Activated T-helper 1 cell treated with anti-CD3 and anti-CD28 coated beads, Interleukin-2, amount 50 U/mL, for 16 hours (primary cell): ENCODE data around the gene TNS4.

Source experiments
- DNase-seq, 2 donors: peaks; one replicate each; pipeline ENCODE4 v3.0.0-alpha.2; 2020; ENCODE audit warnings: low read depth in 1 of 2, low spot score in 1 of 2

Gene TNS4

GRCh38 chr17:40517286-40517662 is 15.9 kb upstream of the TNS4 start:
- DNase-seq = no peak

DNA sequence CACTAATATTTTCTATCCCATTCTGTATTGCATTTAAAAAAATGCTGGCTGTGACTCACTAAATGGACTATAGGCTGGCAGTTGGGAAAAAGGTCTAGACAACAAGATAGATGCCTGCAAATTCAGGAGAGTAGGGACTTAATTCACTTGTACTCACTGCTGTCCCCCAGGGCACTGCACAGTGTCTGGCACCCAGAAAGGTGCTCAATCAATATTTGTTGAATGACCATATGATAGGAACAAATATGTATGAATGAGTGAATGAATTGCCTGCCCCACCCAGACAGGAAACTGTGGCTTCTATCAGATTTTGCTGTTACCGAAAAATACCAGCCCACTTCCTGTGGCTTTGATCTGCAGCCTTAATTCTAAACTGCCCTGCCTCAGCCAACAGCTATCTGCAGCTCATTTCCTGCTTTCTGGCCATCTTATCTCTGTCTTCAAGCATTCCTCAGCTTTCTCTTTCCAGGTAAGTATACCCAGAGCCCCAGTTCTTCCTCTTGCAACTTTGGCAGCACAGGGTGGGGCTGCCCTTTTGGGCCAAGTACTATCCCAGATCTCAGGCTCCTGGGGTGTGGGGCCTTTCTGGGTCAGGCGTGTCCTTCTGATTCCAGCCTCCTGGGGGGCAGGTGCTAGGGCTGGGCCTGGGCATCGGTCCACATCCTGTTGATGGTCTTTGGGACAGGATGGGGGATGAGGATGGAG is 15.3 kb upstream of the TNS4 start:
- DNase-seq = peak; percentile 21 to 40

DNA sequence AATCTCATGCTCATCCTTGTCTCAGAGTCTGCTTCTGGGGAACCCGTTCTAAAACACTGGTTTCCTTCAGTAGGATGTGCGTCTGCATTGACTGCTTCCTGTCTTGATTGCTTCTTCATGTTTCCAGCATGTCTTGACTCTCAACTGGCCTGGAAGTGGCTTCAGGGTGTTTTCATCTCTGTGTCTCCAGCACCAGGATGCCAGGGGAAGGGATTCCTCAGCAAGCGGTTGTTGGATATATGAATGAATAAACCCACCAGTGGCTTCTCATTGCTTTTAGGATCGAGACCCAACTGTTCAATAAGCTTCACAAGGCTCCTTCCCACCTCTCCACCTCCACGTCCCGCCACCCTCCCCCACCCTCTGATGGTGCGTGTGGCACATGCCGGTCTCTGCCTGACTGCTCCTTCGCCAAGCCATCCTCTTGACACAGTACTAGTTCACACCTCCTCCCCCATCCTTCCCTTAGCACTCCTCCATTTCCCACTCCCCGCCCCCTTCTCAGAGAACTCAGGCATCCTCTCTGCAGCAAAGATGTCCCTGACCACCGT is 14.1 kb upstream of the TNS4 start:
- DNase-seq = no peak

DNA sequence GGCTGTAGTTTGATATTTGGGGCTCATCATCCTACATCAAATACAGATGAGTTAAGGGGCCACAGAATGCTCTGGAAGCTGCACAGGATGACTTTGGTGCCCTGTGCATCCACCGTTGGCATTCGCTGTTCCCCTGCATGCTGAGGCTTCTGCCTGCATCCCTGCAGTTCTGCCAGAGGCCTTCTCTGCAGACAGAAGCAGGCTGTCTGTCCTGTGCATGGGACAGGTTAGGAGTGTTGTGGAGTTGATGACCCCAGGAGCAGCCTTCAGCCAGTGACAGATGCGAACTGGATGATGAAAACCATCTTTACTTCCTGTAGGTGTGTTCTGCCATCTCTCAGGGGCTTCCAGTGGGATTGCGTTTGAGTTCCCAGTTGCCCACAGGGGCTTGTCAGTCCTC is 13.6 kb upstream of the TNS4 start:
- no peak for DNase-seq

DNA sequence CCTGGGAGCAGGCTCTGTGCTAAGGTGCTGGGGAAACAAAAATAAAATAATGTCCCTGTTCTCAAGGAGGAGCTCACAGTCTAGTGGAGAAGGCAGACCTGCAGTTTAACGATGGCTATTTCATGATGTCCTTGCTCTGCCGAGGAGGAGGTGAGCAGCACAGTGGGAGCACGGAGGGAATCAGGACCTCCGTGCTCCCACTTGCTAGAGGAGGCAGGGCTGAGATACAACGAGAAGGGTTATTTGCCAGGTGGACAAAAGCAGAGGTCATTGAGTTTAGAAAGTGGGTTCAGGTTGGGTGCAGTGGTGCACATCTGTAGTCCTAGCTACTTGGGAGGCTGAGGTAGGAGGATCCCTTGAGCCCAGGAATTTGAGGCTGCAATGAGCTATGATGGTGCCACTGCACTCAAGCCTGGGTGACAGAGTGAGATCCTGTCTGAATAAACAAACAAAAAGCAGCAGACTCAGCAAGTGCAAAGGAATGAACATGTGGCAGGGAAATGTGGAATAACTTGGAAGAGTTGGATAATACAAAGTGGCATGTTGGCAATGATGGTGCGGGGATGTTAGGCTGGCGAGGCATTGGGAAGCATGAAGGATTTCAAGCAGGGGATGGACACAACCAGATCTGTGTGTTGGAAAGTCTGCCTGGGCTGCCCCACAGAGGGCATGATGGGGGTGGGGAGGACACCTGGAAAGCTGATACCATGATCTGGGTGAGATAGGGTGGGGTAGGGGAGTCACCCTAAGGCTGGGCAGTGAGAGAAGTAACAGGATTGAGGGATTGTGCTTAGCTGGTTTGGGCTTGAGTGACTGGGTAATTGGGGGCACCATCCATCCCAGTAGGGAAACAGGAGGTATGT is 12.8 kb upstream of the TNS4 start:
- DNase-seq = no peak

DNA sequence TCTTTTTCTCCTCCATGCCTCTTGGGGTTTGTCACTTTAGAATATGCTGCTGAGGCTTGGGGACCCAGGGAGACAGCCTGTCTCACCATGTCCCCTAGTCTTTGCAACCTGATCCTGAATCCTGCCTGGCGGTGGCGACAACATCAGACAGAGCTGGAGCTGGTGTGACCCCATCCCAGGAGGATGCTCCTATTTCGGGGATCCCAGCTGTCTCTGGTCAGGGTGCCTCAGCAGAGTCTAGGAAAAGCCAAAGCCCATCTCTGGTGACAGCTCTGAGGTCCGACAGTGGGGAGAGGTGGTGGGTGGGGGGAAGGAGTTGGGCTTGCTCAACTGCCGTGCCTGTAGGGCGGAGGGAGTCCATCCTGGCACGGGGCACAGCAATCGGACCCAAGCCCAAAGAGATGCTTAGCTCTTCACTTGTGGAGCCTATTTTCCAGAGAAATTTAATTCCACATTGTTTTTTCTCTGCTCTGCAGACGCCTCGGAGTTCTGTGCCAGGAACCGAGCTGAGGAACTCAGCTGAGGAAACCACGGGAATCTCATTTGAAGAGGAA is 10.3 kb upstream of the TNS4 start:
- DNase-seq = no peak

DNA sequence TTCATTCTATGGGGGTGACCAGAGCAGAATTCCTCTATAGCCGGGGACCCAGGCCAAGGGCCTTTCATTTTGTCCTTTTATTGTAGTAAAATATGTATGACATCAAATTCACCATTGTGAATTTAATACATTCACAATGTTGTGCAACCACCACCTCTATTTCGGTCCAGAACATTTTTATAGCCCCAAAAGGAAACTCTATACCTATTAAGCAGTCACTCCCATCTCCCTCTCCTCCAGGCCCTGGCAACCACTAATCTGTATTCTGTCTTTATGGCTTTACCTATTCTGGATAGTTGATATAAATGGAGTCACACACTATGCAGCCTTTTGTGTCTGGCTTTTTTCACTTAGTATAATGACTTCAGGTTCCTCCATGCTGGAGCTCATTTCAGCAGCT is 9.7 kb upstream of the TNS4 start:
- no peak for DNase-seq

DNA sequence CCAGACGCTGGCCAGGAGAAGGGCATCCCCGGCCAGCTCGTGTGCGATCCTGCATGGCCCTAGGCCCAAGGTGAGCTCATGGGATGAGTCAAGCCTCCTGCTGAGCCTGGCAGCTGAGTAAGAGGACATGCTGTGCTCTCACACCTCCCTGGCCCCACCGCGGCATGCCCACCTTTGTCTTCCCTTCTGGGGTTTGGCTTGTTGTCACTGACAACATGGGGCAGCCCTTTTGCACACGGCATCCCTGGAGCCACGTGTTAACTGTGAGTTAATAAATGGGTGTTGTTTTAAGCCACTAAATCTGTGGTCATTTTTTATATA is 8.9 kb upstream of the TNS4 start:
- DNase-seq = no peak

DNA sequence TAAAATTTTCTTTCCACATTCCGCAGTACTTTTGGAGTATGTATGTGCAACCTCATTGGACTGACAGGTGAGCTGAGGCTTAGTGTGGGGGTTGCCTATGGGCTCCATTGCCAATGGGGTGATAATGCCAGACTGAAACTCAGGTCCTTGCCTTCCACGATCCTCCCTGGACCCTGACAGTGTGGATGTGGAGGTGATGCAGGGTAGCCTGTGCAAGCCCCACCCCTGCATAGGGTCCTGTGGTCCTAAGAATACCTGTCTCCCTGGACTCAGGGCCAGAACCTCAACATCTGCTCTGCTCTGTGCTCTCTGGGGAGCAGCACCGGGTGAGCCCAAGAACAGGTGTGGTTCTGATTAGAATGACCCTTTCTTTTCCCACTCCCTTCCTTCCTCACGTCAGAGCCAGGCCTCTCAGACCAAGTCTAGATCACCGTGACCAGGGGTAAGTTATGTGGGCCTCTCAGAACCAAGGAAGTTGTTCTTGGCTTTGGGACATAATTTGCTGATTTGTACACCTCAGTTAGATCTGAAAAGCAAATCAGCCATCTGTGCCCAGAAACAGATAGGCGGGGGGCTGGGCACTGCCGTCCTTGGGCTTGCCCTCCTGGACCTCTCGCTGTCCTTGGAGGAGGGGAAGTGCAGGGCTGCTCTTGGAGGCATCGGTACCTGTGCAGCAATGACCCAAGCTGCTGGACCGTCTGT is 8.4 kb upstream of the TNS4 start:
- no peak for DNase-seq

- no peak for DNase-seq
Observed at GRCh38 chr17:40506786-40507185, 5.4 kb upstream of the TNS4 start.

- no peak for DNase-seq
Observed at GRCh38 chr17:40503154-40503553, 1.7 kb upstream of the TNS4 start.

DNA sequence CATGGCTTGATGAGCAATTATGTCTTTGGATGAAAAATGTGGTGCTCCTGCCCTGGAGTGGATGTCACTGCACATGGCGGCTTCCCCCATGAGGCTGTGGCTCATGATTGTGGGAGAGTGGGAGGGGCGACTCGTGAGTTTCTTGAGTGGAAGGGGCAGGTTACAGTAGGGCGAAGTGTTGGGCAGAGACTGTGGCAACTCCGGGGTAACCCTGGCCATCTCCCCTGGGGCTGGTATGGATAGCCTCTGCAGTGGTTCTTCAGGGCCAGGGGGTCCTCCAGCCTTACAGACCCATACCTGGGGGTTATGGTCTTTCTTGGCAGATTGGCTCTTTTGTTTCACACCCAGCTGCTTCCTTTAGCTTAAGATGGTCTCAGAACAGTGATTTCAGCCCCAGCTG is 1.3 kb upstream of the TNS4 start:
- no peak for DNase-seq

DNA sequence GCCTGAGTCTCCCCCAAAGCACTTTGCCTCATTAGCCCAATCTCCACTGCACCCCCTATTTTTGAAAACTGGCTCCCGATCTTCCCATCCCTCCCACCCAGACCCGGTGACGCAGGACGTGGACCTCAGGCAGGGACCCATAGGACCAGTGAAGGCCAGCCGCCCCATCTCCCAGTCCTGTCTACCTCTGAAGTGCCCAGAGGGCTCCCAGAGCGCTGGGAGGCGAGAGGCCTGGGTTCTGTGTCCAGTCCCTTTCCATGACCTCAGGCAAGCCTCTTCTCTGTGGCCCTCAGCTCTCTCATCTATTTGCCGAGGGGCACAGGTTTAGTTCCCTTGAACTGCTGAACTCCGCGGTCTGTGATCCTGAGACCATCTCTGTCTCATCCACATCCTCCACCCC is 714 bp downstream of the TNS4 start:
- no peak for DNase-seq

- DNase-seq = no peak
Observed at GRCh38 chr17:40500190-40500589, 1.2 kb downstream of the TNS4 start.

- DNase-seq = no peak
Observed at GRCh38 chr17:40499551-40500189, 1.8 kb downstream of the TNS4 start.

- no peak for DNase-seq
Observed at GRCh38 chr17:40498281-40499084, 2.9 kb downstream of the TNS4 start.

DNA sequence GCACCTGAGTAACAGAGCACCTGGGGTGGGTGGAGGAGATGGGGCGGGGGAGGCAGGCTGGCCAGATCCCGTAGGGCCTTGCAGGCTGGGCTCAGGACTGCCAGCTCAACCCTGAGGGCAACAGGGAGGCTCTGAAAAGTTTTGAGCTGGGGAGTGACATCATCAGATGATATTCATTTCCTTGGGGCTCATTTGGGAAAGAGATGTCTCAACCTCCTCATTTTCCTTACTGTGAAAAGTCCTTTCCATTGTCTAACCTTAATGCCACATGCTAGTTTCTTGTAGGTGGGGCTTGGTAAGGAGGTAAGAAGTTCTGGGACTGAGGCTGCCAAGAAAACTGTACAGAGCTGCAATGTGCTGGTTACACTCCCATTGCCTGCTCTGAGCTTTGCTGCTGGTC is 3.7 kb downstream of the TNS4 start:
- no peak for DNase-seq

- DNase-seq = no peak
Observed at GRCh38 chr17:40496634-40497420, 4.6 kb downstream of the TNS4 start.

DNA sequence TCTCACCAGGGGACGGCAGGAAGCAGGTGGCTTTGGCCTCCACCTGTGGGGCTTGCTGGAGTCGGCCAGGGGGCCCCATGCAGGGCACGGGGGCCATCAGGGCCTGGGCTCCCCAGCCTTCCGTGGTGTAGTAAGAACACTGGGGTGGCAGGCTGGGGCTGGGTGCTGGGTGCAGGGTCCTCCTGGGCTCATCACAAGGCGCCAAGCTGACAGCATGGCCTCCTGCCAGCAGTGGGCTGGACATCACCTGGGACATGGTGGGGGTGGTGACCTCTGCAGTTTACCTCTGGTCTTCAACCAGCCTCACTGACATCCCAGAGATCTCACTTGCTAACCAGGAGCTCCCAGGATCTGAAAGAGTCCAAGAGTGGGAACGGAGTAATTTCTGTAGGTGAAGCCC is 5.3 kb downstream of the TNS4 start:
- no peak for DNase-seq

DNA sequence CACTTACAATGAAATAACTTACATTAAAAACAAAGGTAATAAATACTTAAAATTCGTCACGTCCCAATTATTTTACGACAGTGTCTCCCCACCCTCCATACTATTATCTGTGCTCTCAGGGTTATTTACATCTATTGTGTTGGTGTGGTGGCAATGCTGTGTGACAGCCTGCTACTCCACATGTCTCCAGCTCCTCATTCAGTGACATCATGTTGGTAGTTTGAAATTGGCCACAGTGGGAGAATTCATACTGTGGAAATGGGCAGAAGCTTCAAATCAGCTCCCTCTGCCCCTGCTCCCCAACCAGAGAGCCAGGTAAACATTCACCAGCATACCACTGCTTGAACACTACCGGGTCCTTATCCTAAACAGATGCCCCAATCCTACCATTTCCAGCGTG is 6.3 kb downstream of the TNS4 start:
- no peak for DNase-seq
